Ecto neural progenitor cell (in vitro differentiated cells): ENCODE results near the gene DDX23.

Experiments
- DNase-seq: peaks from one replicate; pipeline ENCODE4 v3.0.0-alpha.2; 2018; ENCODE audit warnings: low spot score

Gene DDX23

GRCh38 chr12:48823281-48823680, 28.7 kb downstream of the DDX23 start:
- no peak for DNase-seq

GRCh38 chr12:48822711-48823110, 29.3 kb downstream of the DDX23 start:
- no peak for DNase-seq

DNA sequence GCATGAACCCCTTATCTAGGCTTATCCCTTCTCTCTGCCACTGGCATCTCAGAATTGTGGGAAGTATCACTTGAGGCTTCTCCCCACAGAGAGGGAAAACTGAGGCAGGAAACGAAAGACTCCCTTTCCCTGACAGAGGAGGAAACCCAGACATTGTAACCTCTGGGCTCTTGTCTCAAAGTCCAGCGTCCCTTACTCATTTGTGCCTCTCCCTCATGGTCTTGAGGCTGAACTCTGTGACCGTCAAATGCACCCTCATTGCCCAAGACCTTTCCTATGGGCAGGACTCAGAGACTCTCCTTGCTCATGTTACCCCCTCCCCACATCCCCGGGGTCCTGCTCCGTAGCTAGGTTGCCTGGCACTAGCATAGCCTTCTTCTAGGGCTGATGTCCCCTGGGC, 29.8 kb downstream of the DDX23 start:
- DNase-seq, result no peak

DNA sequence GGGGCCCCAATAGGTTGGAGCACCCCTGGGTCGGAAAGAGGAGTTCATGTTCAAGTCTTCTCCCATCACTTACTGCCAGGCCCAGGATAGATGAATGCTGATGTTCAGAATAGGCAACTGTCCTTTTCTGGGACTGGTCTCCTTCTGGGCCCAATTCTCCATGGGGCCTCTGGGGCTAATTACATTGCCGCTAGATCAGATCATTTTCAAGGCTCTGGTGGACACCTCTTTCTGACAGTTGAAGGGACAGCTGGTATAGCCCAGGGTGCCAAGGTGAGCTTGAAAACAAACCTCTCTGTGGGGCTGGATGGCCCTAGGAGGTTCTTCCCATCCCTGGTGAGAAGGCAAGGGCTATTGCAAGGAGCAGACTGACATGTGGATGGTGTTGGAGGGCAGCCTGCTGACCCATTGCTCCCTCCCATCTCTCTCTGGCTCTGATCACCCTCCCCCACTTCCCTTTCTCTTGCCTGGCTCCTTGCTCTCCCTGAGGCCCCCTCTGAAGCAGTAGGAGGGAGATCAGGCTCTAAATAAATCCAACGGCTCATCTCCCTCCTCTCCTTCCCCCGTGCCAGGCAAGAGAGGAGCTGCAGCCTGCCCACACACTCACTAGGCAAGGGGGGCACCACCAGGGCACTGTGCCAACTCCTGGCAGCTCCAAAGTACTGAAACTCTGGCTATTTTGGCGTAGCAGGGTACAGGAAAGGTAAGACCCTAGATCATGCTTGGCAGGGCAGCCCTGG, 31.8 kb downstream of the DDX23 start:
- no peak for DNase-seq

DNA sequence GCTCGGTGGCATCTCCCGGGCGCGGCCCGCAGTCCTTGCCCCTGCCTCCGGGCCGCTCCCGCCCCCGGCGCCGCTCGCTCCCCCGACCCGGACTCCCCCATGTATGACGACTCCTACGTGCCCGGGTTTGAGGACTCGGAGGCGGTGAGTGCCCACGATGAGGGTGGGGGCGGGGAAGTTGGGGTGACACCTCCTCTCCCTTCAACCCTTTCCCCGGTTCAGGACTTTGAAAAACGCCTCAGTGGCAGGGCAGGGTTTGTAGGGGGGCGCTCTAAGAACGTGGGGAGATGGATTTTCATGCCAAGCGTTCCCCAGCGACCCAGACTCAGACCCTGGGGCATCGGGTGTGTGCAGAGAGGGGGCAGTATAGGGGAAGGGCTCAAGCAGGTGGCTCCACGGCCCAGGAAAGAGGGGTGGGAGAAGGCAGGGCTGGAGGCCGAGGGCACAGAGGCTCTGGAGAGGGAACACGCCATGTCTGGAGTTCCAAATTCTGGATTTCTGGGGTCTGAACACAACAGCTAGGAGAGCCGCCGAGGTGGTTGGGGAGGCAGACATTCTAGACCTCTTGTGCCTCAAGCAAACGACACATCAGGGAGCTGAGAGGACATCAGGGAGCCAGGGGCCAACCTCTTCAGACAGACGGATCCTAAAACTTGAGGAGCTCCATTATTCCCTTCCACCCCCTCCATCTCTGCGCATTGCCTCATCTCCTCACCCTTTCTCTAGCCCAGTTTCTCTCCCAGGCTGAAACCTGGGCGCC, 33.0 kb downstream of the DDX23 start:
- DNase-seq, result no peak

GRCh38 chr12:48817873-48818830, 33.8 kb downstream of the DDX23 start, which contains the start of gene CACNB3:
CACNB3 (plus strand) TSS chr12:48818496; CDS start chr12:48818930, 434 bp downstream.
- DNase-seq, result peak; percentile 94

- DNase-seq, result no peak
Measured at GRCh38 chr12:48816143-48816854, 35.7 kb downstream of the DDX23 start.

DNA sequence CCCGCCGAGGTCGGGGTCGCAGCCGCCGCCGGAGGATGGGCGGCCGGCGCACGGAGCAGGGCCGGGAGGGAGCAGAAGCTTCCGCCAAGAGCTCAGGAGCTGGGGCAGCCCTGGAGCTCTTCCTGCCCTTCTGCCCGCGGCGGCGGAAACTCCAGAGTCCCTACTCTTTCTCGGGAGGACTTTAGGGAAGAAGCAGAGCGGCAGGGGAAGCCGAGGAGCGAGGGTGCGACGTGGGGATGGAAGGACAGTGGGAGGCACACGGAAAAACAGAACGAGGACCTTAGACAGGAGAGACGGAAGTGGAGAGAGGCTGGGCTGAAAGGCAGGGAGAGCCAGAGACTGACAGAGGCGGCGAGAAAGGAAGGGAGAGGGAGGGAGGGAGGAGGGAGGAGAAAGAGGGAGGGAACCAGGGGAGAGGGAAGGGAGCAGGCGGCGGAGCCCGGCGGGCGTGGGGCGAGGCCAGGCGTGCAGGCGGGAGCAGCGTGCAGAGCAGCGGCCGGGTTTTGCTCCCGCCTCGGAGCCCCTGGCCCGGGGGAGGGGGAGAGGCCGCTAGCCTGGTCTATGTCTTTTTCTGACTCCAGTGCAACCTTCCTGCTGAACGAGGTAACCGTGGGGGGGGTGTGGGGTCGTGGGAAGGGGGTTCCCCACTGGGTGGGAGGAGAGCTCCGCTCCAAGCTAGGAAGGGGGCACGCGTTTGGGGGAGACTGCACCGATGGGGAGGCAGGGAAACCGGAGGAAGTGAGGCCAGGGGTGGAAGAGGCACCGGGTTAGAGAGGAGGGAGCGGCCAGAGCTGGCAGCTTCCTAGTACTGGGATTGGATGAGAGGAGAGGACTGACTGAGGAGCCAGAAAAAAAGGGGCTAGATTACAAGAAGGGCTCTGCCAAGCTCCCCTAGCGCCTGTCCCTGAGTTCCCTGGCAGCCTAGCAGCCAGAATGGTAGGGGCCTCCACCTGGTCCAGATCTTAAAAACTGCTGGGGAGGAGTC, 36.5 kb downstream of the DDX23 start:
- peak; percentile 90 for DNase-seq

- DNase-seq, result peak; percentile 93
Measured at GRCh38 chr12:48814262-48815125, 37.5 kb downstream of the DDX23 start.

DNA sequence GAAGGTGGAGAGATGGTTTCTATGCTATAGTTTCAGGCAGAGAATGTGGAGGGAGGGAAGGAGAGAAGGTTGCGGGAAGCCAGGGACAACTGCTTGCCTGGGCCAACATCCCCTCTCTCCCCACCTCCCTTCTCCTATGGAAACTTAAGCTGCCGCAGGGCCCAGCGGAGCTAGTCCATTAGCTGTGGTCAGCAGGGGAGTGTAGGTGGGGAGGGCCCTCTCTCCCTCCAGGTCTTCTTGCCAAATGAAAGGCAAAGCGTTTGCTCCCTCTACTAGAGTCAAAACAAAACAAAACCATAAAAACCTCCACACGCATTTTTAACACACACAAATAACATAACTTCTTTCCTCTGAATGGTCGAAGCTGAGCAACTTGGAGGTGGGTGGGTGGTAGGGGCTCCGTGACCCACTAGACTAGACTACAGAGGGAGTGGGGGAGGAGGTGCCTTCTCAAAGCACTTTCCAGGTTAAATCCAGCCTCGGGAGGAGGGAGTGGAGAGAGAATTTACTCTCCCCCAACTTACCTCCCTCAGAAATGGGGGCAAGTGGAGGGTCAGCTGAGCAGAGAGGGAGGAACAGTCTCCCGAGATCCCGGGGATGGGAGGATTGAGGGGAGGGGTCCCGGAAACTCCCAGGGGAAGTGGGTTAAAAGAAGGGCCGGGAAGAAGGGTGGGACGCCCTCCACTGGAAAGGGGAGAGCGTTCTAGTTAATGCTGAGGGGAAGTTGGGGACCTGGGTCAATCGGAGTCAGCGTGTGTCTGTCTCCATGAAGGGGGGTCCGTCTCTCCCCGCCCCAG, 38.3 kb downstream of the DDX23 start:
- DNase-seq, result peak; percentile 72

- DNase-seq, result no peak
Measured at GRCh38 chr12:48812389-48812788, 39.6 kb downstream of the DDX23 start.

GRCh38 chr12:48811437-48812090, 40.4 kb downstream of the DDX23 start:
- no peak for DNase-seq

GRCh38 chr12:48810903-48811431, 41.0 kb downstream of the DDX23 start:
- DNase-seq, result no peak

- DNase-seq, result no peak
Measured at GRCh38 chr12:48807981-48808380, 44.0 kb downstream of the DDX23 start.

- DNase-seq, result no peak
Measured at GRCh38 chr12:48803675-48804074, 48.3 kb downstream of the DDX23 start.

DNA sequence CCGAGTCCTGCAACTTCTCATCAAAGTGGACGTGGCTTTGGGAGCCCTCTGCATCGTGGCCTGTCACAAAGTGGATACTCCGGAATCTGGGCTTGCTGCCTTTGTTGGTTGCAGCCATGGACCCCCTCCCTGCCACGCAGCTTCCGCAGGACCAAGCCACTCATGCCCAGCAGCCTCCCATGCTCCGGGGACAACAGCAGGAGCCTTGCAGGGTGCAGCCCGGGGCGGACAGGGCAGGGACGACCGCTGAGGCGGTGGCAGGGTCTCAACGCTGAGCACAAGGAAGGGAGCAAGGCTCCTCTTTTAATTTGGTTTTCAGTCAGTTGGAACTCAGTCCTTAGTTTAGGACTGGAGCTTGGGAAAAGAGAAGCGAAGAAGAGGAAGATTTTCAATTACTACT, 51.0 kb downstream of the DDX23 start:
- DNase-seq, result no peak

- DNase-seq, result no peak
Measured at GRCh38 chr12:48800457-48800856, 51.5 kb downstream of the DDX23 start.

GRCh38 chr12:48796976-48797375, 55.0 kb downstream of the DDX23 start:
- no peak for DNase-seq
